Stimulated activated CD8-positive, alpha-beta memory T cell treated with anti-CD3 and anti-CD28 coated beads, Interleukin-4, amount 100 ng/mL, for 4 hours (primary cell): Measurements from ENCODE around the gene ASB10.

Experiments used
- DNase-seq, 2 donors: peaks; one replicate each; pipeline ENCODE4 v3.0.0-alpha.2; 2020; ENCODE audit warnings: low read depth in 2 of 2, low spot score in 1 of 2

Gene ASB10

DNA sequence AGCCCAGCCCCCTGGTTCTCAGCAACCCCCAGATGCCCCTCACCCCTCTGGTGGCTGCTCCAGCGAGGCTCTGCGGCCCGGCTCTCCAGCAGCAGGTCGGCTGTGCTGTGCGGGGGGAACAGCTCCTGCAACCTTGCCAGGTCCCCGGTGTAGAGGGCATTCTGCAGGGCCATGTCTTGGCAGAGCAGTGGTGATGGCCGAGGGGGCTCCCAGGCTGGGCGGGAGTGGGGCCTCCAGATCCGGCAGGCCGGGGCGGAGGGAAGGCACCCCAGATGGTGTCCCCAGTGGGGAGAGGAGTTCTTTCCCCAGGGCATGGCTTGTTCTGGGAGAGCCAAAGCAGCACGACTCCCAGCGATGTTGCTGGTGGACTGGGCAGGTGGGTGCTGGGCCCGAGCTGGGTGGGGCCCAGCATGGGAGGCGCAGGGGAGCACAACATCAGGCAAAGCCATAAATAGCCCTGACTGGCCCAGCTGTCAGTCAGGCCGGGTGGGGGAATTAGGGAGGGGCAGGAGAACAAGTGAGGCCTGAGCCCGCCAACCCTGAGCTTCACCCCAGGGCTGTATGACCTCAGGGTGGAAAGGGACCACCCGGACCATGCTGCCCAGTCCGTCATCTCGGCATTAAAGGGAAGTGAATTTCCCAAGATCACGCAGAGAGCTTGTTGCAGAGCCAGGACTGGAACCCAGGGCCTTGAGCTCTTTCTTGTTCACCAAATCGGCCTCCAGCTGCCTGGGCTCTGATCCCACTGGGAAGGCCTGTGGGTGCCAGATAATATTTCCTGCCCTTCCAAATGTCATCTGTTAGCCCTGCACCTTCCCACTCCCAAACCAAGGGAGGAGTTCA is 580 bp upstream of the ASB10 start:
- no peak for DNase-seq

DNA sequence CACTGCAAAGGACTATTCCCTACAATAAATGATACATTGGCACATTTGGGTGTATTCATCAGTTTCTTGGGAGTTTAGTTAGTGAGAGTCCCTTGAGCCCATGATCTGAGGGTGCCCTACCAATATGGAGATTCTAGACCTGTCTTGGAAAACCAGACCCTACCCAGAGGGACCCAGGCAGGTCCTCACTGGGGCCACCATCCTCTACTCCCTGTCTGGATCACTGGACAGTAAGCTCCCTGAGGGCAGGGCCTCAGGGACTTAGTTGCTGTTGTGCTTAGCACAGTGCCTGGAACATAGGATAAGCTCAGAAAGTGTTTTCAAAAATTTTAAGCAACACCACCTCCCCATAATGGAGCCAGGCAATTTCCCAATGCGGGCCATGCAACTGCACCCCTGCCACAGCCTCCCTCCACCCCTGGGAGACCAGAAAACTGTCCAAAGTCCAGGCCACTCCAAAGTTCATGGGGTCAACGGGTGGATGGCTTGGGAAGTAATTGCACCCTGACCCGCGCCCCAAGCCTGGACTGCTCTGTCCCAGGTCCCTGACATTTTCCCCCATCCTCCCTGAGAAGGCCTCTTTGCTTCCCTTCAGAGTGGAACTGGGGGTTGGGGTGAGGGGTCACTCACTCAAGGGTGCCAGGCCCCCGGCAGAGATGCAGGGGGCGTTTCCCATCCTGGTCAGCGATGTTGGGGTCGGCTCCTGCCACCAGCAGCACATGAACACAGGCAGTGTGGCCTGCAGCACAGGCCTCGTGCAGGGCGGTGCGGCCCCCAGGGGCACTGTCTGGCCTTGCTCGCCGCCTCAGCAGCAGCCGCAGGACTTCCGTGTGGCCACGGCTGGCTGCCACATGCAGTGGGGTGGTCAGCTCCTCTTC is 1.0 kb downstream of the ASB10 start:
- no peak for DNase-seq

DNA sequence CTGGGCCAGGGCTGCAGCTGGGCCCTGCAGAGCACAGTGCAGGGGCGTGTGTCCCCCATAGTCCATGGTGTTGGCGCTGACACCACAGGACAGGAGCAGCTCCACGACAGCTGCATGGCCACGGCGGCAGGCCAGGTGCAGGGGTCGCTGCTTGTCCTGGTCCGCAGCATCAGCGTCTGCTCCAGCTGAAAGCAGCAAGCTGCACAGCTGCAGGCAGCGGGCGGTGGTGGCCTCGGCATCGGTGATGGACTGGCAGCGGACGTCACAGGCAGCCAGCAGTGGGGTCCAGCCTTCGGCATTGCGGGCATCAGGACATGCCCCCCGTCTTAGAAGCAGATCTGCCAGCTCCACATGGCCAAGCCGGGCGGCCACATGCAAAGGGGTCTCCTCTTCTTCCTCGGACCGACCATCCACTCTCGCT is 6.0 kb downstream of the ASB10 start:
- DNase-seq: no peak

DNA sequence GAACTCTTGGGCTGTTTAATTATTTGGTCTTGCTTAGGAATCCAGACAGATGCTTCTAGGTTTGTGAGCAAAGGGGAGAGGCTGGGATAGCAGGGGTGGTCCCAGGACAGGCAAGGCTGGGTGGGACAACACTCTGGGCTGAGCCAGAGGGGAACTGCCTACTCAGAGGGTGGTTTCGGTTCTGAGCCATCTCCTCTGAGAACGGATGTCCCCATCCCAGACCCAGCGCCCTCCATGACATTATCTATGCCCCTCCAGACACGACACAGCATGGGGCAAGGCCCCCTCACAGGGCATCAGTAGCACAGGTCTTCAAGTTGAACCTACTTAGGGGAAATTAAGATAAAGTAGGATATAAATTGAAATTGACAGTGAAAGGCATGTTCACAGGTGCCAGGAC is 7.1 kb downstream of the ASB10 start:
- no peak for DNase-seq

DNA sequence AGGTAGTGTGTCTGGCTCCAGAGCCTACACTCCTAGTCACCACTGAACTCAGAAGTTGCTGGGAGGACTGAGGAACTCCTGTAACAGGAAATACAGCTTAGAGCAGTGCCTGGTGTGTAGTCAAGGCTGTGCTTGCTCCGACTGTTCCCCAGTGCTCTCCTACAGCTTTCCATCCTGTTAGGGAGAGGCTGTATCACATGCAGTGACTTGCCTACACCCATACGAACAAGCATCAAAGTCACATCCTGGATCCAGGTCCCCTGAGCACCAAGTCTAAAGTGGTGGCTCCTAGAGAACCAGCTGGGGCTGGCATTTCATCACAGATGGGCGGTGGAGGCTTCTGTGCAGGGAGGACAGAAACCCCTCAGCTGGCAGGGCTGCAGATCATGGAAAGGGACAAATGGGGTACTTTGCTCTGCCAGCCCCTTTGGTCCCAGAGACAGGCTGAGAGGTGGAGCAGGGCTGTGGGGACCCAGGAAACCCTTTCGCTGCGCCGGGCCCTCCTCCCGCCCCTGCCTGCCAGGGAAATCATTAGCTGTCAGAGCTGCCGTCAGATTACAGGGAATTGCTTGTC is 7.7 kb downstream of the ASB10 start:
- no peak for DNase-seq

DNA sequence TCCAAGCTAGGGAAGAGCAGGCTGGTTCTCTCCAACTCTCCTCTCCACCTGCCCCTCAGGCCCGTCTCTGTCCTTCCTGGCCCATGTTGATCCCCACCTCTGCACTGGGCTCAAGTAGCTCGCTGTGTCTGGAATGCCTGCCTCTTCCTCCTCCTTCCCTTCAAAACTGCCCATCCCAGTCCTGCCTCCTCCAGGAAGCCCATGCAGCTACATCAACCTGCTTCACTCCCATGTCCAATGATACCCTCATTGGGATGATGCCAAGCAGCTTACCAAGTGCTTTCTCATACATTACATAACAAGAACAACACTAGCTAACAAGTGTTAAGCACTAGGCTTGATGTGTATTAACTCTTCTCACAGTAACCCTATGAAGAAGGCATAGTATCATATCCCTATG is 8.2 kb downstream of the ASB10 start:
- no peak for DNase-seq

DNA sequence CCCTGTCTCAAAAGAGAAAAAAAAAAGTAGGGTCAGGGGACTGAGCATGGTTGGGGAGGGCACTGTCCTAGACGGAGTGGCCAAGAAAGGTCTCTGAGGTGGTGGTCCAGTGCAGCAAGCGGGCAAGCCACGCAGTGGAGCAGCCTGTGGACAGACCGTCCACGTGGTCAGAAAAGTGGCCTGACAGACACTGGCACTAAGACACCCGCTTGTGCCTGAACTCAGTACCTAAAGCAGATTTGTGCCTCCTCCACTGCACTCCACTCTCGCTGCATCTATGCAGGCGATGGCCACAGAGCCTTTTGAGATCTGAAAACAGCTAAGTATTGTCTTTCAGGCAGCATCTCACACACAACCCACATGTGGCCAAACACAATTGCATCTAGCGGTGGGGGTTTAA is 8.8 kb downstream of the ASB10 start:
- no peak for DNase-seq

DNA sequence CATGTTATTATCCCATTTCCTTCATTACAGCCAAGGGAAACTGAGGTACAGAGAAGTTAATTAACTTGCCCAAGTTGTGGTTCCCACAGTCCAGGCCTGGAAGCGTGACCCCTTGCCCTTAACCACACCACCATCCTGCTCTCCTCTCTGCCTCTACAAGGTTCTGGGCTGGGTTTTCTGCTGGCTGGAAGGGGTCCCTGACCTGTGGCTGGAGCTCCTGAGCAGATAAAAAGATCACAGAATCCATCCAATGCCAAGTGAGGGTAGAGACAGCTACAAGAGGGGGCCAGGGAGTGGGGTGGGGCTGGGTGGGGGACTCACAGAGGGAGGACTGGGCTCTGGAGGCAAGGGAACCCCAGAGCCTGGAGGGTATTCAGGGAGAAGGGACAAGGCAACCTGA is 9.7 kb downstream of the ASB10 start:
- no peak for DNase-seq

DNA sequence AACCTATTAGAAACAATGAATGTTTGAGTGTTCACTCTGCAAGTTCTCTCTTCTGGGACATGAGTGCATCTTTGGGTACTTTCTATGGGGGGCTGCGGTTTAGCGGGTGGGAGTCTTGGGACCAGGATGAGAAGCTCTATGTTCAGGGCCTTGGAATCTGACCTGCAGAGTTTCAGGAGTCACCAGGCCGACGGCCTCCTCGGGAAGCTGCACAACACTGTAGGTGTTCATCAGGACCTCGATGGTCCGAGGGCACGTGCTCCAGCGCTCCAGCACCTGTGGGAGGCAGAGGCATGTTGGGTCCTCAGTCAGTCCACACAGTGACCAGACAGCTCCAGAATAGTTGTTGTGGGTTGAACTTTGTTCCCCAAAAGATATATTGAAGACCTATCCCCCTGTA is 10.6 kb downstream of the ASB10 start:
- no peak for DNase-seq

DNA sequence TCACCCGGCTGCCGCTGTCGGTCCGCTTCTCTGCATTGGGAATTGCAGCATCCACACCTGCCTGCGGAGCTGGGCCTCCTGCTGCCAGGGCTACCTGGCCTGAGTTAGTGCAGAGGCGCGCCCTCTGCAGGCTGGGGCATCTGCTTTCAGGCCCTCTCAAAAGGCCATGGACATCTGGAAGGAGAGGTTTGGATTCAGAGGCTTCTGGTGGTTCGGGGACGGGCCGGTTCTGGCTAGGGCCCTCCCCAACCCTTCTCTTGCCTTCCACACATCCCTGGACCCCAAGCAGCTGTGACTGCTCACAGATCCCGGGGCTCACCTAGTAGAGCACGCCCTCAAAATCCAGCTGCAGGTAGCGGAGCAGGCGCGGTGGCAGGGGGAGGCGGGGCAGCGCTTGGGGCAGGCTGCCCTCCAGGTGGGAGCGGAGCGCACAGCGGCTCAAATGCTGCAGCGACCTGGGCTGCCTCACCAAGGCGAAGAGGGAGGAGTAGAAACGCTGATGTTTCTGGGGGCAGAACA is 11.2 kb downstream of the ASB10 start:
- DNase-seq: no peak

DNA sequence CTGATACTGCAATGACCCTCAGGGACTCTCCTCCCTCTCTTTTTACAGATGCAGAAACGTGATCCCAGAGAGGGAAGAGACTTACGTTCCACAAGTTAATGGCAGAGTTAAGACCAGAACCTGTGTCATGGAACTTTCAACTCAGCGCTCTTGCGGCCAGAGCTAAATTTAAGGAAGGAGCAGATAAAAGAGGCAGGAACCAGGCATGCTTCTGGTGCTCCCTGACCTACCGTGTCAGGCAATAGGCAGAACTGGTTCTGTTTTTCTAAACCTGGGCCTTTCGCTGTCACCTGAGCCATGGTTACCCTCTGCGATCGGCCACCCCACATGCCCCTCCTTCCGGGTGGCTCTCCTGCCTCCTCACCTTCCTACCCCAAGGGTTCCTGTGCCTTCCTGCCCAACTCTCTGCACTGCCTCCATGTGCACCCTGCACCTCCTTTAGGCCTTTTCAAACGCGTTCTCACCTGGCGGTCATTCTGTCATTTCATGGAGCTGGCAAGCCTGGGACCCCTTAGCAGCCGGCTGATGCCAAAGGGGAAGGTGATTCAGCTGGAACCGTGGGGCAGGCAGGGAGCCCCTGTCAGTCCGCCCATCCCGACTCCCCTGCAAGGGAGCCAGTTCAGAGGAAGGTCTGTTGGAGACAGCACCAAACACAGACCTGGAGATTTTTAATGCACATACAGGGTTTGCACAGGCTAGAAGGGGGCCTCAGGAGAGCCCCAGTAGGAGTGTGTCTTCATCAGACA is 11.8 kb downstream of the ASB10 start:
- DNase-seq: no peak

DNA sequence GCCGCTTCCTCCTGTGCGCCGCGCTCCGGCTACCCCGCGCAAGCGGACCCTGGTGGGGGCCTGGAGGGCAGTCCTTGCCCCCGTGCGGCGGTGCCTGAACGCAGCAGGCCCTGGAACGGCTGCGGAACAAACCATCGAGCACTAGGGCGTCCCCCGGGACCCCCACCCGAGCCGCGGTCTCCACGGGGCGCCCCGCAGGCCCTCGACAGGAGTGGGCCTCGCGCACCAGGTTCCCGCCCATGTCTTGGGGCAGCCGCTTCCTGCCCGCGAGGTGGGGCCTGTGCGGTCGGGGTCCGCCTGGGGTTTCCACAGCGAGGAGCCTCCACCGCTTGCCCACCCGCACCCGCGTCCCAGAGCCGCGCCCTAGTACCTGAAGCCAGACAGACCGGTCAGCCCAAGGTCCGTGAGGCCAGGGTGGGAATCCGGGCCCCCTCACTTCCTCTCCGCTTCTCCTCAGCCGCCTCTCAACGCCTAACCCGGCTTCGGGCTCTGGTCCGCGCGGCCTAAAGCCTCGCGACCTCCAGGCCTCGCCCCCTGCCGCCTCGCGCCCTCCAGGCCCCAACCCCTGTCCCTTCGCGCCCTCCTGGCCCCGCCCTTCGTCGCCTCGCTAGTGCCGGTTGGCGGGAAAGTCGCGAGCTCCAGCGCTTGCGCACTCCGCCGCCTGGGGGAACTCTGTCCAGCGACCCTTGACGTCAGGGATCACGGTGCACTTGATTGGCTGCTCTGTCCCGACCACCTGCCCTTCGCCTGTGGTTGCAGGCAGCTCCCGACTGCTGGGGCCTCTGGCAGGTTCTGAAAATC is 12.6 kb downstream of the ASB10 start:
- no peak for DNase-seq

DNA sequence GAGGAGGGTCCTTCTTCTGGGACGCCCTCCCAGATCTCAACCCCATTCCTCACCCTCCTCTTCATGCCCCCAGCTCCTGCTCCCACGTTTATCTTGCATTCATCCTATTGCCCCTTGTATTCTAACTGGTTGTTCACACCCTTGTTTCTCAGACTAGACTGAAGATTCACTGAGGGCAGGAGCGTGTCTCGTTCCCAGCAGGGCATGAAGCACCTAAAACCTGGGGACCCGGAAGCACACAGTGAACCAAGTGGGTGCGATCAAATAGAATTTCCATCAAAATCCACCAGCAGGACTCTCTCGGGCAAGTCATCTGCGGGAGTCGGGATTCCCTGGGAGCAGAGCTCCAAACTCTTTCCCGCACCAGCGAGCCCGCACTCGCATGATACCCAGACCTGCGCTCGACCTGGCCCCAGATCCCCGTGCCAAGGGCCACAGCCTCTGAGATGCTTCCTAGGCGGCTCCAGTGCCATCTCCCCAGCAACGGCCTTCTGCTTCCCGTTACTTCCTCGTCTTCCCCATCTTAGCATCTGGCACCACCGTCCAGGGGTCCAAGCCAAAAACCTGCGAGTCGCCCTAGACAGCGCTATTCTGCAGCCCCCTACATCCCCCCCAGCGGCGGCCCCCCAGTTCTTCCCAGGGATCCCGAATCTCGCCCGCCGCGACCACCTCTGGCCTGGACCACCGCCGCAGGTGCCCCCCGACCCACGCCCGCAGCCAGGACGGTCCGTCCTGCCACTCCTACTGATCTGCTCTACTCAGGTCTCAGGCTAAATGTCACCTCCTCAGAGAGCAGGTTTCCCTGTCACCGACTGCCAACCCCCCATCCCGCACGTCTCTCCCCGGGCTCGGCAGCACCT is 13.4 kb downstream of the ASB10 start:
- DNase-seq: no peak

DNA sequence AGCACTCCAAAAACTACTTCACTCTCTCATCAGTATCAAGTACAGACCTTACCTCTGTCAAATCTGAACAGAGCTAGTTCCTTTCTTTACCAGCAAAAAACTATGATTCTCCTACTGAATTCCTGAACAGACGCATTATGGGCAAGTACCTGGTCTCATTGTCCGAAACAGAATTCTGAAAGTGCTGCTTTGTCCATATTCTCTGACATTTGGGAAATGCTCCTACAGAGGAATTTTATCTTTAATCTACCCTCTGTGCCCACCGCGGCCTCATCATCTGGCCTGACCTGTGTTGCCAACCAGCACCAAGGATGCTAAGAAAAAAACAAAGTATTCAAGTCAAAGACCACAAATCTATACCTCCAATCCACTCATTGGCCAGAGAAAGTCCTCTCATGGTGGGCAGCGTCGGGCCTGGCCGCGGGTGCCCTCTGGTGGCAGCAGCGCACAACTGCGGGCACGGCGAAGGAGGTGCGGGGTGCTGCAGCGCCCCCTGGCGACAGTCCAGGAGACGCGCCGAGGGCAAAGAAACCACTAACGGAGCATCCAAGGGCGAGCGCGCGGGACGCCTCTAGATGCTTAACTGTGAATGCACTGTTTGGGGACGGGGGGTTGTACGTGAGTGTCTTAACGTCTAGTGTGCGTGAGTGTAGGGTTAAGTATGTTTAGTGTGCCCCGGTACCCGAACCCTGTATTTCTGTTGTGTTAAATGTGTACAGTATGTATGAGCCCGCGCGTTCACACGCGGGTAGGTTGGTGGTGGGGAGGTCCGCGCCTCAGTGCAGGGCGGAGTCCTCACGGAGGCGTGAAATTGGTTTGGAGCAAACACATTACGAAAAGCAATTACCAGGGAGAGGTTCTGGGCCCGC is 14.5 kb downstream of the ASB10 start:
- DNase-seq: peak; percentile 37 to 57

DNA sequence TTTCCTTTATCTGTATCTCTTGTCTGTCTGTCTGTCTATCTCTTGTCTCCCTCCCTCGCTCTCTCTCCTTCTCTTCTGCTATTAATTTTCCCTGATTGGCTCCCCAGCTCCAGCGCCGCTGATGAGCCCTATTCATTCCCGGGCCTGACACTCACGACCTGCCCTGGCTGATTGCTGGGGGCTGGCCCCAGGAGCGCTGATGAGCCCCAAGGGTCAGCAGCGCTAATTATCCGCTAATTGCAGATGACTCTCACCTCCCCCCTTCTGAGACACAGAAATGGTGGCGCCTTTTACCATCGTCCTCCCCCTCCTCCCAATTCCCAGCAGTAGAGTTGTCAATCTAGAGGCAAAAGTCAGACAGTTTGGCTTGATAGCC is 18.3 kb downstream of the ASB10 start:
- no peak for DNase-seq

DNA sequence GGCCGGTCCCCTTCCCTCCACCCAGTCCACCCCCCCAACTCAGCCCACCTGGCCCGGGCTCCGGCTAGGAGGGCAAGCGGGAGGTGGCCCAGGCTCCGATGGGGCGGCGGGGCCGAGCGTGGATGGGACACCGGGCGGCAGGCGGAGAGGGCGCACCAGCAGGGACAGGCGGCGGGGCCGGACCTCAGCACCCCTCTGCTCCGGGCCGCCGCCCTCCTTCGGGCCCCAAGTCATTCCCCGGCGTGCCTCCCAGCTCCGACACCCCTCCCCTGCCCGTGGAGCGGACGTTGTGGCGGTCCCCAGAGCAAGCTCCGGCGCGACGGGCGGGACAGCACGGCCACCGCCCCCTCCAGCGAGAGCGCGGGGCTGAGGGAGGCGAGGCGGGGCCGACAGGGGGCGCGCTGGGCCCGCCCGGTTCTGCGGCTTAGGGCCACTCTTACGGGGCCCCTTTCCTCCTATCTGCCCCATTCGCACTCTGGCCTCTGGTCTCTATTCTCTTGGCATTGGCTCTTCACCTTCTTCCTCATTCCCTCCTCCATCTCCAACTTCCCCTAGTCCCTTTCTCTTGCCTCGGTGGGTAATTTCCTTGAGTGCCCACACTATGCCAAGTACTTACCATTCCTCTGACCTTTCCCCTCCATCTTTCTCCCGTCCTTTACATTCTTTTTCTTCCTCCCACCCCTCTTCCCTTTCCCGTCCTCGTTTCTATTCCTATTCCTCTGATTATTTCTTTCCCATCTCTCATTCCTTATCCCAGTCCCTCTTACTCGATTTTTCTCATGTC is 18.9 kb downstream of the ASB10 start:
- peak in 1 of 2 donors; percentile 26 for DNase-seq

DNA sequence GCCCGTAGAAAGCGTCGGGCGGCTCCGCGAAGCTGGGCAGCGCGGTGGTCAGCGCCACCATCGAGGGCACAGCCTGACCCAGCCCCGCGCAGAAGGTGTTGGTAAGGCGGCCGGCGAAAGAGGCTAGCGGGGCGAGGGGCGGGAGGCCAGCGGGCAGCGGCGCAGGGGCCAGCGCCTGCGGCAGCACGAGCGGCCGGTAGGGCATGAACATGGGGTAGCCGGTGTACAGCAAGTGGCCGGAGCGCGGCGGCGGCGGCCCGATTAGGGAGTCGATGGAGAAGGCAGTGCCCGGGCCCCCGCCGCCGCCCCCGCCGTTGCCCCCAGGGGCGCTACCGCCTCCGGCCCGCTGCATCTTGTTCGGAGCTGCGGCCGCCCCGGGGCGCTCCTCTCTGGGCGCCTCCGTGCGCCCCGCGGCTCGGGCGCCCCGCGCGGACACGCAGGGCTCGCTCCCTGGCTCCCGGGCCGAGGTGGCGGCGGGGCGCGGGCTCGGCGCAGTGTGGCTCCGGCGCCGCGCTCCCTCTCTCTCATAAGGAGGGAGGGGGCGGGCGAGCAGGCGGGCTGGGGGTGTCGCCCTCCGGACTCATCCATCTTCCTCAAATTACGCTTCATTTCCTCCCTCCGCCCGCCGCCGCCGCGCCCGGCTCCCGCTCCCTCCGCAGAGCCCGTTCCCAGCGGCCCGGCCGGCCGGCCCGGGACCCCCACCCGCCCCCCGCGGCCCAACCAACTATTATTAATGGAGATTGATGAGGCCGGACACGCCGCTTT is 19.7 kb downstream of the ASB10 start, which contains the start of gene GBX1:
Gene GBX1 (minus strand): TSS at position 498 of the 765 bp plus-strand sequence. CDS start 146 bp downstream, at position 352.
- DNase-seq: no peak
